NB4 (cell line): Measurements from ENCODE around the gene CEP170B.

Experiments
- CTCF ChIP-seq: IDR thresholded peaks from one replicate; pipeline ENCODE4 v1.5.1; 2012; ENCODE audit warnings: low read depth, low read length
- POLR2A ChIP-seq: IDR thresholded peaks from 2 replicates; pipeline ENCODE4 v1.6.1; 2011; ENCODE audit warnings: mild to moderate bottlenecking; ENCODE audit not compliant: insufficient read length; ENCODE audit errors: extremely low read depth
- TF ChIP-seq, protein P1 (sequence below): IDR thresholded peaks from 2 replicates; pipeline ENCODE4 v1.6.1; 2011; ENCODE audit warnings: low read depth, low read length

GRCh38 chr14:104900639-104901512, 35.8 kb downstream of the CEP170B start:
- TF ChIP-seq CTCF (no peak), POLR2A (no peak)
- TF ChIP-seq, protein P1, sequence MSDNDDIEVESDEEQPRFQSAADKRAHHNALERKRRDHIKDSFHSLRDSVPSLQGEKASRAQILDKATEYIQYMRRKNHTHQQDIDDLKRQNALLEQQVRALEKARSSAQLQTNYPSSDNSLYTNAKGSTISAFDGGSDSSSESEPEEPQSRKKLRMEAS, result no peak
